GM04503 (cell line): ENCODE results near the gene PRSS21.

ENCODE experiments used
- DNase-seq: peaks from one replicate; pipeline ENCODE4 v3.0.0-alpha.2; 2012; ENCODE audit warnings: low read depth

Gene PRSS21

DNA sequence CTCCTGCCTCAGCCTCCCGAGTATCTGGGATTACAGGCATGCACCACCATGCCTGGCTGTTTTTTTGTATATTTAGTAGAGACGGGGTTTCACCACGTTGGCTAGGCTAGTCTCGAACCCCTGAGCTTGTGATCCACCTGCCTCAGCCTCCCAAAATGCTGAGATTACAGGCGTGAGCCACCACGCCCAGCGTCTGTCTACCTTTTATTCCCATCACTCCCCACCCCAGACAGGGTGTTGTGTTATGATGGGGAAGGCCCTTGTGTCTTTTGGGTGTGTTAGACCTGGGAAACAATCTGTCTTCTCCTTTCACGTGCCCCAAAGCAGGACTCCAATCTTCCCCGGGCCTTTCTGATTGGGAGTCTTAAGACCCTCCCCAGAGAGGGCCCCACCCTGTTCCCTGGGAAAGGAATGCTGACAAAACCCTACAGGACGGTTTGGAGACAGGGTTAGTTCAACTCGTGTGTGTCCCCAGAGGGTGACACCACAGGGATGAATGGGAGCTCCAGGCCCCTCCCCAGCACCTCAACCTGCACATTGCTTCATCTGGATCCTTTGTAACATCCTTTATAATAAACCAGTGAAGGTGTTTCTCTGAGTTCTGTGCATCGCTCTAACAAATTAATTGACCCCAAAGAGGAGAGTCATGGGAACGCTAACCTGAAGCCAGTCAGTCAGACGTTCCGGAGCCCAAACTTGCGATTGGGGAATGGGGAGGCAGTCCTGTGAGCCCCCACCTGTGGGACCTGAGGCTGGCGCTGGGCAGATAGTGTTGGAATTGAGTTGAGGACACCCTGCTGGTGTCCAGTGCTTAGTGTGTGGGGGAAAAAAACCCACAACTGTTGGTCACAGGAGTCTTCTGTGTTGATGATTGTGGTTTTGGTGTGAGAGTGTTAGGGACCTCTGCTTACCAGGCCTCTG, 36.8 kb upstream of the PRSS21 start:
- no peak for DNase-seq

DNA sequence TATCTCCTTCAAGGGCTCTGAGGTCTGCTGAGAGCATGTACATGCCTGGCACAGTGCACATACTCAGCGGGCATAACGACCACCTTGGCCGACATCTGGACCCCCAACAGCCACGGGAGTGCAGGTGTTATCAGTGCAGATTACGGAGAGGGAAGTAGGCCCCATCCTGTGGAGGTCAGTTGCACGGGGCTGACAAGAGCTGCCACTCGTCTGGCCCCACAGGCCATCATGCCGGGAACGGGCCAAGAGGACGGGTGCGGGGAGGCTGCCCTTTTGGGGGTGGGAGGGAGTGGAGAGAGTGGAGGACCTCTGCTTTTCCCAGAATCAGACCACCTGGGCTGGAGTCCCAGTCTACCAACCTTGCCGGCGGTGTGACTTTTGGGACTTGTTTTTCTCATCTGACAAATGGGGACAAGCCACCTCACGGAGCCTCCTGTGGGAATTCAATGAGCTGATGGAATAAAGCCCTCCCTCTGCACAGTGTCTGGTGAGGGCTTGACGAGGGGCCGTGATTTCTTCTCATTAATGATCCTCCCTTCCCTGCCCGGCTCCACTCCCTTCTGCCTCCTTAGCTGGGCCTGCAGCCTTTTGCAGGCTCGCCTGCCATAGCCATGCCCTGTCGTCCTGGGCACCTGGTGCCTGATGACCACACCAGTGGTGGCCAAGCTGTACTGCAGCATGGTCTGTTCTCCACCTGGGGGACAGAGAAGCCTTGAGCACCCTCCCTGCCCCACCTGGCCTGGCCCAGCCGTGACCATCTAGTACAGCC, 34.3 kb upstream of the PRSS21 start:
- no peak for DNase-seq

DNA sequence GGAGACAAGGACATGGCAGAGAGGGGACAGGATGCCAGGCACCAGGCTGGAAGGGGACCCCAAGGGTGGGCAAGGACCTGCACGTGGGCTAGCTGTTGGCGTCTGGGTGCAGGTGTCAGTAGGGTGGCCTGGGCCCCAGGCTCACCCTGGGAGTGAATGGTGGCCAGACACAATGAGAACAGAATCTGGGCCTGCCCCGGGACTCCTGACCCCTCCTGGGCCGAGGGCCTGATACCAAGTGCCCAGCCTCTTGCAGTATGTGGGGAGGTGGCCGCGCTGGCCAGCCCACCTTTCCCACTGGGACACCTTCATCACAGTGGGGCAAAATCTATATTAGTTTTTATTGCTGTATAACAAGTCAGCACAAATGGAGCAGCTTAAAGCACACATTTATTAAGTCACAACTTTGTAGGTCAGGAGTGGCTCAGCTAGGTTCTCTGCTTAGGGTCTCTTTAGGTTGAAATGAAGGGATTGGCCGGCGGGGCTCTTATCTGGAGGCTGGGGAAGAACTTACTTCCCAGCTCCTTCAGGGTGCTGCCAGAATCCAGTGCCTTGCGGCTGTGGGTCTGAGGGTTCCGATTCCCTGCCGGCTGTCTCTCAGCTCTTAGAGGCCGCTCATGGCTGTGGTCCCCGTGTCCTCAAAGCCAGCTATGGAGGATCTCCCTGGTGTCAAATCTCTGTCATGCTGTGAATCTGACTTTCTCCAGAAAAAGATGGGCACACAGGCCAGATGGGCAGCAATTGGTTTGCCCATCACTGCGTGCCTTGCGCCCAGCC, 33.3 kb upstream of the PRSS21 start:
- DNase-seq = no peak

DNA sequence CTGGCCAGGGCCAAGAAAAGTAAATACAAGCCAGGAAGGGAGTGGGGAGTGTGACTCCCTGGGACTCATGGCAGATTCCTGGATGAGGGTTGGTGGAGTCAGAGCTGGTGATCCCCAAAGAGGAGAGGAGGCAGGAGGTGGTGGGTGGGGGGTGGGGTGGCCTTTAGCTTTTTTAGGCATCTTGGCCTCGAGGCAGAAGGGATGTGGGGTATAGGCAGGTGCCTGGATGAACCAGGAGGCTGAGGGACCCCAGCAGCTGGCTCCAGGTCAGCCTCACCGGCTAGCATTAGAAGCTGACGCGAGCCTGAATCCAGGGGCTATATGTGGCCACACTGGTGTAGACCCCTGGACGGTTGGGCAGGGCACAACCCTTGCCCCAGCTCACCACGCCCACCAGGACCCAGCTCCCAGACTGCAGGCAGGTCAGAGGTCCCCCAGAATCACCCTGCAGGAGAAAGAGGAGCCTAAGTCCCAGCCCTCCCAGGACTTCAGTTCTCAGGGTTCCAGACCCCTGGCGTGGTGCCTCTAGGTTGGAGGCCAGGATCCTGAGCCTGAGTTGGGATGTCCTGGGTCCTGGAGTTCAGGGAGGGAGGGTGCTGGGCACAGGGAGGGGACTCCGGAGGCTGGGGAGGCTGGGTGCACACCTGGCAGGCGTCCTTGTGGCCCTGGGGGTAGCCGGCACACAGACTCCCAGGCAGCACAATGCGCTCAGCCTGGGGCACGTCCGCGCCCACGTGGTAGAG, 32.5 kb upstream of the PRSS21 start:
- no peak for DNase-seq

DNA sequence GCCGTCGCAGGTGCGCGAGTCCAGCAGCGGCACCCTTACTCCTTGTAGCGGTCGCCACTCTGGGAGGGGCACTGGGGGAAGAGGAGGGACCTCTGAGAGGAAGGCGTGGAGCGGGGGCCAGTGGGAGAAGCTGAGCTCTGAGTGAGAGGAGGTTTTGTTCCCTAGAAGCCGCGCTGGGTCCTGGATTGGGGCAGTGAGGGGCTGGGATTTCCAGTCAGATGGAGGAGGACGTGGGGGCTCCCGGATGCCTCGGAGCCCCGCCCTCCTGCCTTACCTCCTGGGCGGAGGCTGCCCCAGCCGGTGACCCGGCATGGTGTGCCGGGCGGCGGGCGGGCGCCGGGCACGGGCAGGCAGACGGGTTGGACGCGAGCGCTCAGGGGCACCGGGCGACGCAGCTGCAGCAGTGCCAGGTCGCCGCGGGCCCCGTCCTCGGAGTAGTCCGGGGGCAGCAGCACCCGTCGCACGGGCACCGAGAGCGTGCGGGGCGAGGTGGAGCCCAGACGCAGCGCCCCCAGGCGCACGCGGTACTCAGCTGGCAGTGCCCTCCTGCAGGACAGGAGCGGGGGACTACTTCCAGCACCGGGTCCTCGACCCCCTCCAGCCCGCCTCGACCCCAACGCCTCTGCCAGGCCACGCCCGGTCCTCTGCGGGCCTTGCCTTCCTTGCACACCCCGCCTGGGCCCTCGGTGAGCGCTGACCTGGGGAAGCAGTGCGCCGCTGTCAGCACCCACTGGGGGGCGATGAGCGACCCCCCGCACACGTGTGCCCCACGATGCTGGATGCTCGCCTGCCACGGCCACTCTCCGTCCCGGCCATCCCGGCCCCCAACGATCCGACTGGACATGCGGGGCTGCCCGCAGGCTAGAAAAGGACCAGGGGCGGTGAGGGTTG, 31.7 kb upstream of the PRSS21 start:
- DNase-seq = no peak

DNA sequence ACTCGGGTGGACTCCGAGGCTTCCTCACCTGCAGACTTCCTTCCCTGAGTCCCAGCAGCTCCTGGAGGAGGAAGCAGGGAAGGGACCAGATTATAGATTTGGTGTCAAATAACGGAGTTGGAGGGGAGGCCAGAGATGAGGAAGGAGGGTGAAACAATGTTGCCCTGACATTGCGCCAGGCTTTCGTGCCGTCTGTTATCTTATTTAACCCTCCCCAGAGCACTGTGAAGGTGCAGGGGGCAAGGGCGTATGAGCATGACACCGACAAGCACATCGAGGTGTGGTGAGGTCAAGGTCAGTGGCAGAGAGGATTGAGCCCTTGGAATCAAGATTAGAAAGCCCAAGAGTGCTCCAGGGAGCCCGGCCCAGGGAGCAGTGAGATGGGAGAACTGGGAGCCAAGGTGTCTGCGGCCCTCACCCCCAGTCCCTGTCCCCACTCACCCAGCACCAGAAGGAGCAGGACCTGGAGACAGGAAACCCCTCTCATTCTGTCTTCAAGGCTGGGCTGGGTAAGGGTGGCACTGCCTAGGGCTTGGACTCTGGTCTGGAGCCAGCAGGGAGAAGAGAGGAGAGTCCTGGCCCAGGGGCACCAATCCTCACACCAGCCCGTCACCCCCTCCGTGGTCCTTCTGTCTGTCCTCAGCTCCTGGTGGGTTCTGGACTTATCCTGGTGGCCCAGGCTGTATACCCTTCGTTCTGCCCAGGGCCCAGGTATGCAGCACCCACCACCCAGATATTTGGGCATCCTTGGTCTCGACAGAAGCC, 30.8 kb upstream of the PRSS21 start:
- no peak for DNase-seq

DNA sequence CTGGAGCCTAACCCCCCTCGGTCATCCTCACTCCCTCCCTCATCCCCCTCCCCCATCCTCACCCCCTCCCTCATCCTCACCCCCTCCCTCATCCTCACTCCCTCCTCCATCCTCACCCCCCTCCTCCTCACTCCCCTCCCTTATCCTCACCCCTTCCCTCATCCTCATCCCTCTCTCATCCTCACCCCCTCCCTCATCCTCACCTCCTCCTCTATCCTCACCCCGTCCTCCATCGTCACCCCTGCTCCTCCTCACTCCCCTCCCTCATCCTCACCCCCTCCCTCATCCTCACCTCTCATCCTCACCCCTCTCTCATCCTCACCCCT, 30.2 kb upstream of the PRSS21 start:
- DNase-seq = no peak

DNA sequence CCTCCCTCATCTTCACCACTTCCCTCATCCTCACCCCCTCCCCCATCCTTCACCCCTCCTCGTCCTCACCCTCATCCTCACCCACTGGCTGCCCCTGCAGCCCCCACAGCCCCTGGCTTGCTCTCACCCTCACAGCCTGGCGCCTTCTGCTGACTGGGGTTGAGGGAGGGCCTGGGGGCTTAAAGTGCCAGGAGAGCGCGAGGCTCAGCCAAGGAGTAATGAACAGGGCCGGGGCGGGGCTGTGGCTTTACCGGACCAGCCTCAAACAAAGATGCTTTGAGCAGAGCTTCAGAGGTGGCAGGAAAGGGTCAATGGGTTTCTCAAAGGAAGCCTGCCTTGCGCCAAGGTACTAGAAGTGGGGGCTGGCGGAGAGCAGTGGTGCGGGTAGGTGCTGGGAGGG, 29.6 kb upstream of the PRSS21 start, which contains the start of gene PRSS33:
Gene PRSS33, minus strand, starts transcription at position 155 of the 400 bp plus-strand sequence. CDS start 1,013 bp downstream, outside the sequence.
- no peak for DNase-seq

DNA sequence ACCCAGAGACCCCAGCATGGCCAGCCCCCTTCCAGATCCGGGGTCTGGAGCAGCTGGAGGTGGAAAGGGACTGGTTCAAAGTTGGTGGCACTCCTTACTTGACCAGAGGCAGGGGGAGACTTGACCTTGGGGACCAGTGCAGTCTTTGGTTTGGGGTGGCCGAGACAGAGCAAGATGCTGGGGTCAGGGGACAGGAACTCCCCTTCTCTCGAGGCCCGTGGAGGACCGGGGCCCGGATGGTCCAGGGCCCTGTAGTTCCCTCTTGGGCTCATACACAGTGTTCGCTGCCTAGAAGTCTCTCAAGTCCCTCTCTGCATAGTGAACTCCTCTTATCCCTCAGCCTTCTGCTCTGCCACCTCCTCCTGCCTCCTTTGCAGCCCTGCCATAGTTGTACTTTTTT, 29.1 kb upstream of the PRSS21 start:
- no peak for DNase-seq

DNA sequence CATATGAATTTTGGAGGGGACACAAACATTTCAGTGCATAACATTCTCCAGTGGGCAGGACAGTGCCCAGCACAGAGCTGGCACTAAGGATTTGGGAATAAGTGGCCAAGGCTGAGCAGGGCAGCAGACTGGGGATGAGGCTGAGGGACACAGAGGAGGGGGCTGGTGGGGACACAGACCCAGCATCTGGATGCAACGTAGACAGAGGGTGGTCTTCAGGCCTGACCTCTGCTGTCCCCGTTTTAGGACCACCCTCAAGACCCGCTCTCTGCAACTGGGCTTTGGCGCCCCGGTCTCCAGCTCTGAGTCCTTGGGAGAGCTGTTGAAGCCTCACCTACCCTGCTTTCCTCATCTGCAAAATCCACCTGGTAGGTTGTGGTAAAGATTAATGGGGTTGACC, 26.4 kb upstream of the PRSS21 start:
- no peak for DNase-seq

DNA sequence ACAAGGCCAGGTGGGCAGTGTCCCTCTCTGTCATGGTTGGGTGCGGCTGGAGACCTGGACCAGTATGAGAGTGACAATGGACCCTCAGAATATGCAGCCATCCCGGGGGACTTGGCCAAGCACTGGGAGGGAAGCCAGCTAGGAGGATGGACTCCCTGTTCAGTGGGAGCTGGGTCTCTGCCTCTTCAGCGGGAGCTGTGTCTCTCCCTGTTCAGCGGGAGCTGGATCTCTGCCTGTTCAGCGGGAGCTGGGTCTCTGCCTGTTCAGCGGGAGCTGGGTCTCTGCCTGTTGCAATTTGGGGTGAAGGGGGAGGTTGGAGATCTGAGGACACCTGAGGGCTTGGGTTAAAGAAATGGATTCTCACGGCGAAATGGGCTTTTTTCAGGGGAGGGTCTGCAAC, 25.9 kb upstream of the PRSS21 start:
- DNase-seq = no peak

DNA sequence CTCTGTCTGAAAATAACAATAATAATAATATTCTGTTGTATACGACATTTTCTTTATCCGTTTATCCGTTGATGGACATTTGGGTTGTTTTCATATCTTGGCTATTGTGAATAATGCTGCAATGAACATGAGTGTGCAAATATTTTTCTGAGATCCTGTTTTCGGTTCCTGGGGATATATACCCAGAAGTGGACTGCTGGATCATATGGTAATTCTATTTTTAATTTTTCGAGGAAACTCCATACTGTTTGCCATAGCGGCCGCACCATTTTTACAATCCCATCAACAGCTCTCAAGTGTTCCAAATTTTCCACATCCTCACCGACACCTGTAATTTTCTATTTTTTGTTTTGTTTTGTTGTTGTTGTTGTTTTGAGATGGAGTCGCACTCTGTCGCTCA, 24.1 kb upstream of the PRSS21 start:
- no peak for DNase-seq

DNA sequence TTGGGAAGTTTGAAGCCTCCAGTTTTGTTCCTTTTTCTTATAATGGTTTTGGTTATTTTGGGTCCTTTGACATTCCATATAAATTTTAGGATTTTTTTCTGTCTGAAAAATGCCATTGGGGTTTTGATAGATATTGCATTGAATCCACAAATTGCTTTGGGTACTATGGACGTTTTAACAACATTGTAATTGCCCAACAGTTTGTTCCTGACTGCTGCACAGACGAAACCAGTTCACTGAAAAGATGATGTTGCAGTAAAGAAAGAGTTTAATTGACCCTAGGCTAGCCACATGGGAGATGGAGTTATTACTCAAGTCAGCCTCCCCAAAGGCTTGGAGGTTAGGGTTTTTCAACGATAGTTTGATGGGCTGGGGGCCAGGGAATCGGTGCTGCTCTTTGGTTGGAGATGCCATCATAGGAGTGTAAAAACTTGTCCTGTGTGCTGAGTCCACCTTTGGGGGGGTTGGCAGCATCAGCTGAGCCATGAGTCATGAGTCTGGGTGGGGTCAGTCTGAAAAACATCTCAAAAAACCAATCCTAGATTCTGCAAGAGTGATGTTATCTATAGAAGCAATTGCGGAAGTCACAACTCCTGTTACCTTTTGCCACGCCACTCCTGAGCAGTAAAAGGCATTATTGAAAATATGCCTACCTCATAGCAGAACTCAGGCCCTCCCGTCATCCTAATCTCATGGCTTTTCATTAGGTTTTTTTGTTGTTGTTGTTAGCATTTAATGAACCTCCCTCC, 21.5 kb upstream of the PRSS21 start:
- DNase-seq = no peak

DNA sequence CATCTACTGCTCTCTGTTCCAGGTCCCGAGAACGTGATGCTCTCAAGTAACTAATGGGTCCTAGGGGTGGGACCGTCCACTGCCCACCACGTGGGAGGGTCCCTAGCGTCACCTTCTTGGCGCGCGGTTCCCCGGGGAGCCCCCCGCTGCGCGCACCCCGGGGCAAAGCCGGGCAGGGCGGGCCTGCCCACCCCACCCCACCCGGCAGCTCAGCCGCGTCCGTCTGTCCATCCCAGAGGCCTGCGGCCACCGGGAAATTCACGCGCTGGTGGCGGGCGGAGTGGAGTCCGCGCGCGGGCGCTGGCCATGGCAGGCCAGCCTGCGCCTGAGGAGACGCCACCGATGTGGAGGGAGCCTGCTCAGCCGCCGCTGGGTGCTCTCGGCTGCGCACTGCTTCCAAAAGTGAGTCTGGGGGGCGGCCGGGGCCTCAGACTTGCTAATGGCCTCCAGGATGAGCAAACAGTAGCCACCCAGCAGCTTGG, 18.3 kb upstream of the PRSS21 start:
- DNase-seq = no peak

DNA sequence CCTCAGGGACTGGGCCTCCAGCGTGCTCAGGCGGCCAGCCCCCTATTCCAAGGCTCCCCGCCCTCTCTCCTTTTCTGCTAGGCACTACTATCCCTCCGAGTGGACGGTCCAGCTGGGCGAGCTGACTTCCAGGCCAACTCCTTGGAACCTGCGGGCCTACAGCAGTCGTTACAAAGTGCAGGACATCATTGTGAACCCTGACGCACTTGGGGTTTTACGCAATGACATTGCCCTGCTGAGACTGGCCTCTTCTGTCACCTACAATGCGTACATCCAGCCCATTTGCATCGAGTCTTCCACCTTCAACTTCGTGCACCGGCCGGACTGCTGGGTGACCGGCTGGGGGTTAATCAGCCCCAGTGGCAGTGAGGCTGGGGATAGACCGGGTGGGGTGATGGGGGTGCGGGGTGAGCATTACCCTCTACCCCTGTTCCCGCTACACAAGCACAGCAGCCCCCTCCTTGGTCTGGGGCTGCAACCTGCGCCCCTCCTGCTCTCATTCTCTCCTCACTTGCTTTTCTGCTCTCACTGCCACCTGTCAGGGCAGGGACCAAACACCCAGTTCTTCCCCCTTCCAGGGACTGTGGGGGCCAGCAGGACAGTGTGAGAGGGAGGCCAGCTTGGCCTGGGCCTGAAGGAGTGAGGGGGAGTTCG, 17.7 kb upstream of the PRSS21 start:
- DNase-seq = no peak

DNA sequence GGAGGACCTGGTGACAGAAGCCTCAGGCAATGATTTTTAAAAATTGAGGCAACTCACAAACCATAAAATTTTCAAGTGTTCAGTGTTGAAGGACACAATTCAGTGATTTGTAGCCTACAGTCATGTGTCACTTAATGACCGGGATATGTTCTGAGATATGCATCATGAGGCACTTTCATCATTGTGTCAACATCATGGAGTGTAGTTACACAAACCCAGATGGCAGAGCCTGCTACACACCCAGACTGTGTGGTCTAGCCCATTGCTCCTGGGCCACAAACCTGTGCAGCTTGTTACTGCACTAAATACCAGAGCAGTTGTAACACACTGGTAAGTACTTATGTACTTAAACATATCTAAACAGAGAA, 17.2 kb upstream of the PRSS21 start:
- DNase-seq = no peak

DNA sequence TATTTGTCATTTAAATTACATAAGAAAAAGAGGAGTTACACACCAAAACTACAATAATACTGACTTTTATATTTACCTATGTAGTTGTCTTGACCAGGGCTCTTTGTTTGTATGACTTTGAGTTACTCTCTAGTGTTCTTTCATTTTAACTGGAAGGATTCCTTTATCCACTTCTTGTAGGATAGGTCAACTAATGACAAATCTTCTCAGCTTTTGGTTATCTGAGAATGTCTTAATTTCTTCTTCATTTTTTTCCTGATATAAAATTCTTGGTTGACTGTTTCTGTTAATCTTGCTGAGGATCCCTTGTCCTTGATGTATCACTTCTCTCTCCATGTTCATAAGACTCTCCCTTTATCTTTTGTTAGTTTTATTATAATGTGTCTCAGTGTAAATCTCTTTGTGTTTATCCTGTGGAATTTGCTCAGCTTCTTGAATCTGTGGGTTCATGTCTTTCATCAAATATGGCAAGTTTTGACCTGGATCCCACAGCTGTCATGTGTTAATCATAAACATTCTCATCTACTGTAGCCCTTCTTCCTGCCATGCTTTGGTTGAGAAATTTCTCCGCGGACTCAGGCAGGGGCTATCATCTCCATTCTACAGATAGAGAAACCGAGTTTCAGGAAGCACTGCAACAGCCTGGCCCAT, 13.4 kb upstream of the PRSS21 start:
- DNase-seq = no peak

DNA sequence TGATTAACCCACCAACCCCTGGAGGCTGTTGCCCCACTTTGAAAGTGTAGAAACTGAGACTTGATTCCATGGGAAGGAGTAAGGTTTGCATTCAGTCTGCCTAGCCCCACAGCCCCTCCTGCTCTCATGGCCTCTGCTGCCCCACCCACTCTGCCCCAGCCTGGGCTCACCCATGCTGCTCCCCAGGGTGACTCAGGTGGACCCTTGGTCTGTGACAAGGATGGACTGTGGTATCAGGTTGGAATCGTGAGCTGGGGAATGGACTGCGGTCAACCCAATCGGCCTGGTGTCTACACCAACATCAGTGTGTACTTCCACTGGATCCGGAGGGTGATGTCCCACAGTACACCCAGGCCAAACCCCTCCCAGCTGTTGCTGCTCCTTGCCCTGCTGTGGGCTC, 12.3 kb upstream of the PRSS21 start:
- no peak for DNase-seq
